H1 (cell line): ENCODE results near the gene MAPK8IP2. TPM values are rescaled to one million over a fixed set of nuclear protein-coding genes. Genes with fewer than 3 reads are reported as not detected.

Experiments used
- BACH1 ChIP-seq: IDR thresholded peaks from 2 replicates; pipeline ENCODE4 v1.6.1; 2012; ENCODE audit warnings: low read length, improper control_type of control experiment
- BRCA1 ChIP-seq: IDR thresholded peaks from 2 replicates; pipeline ENCODE4 v1.6.1; 2012; ENCODE audit warnings: low read depth, low read length, improper control_type of control experiment
- CEBPB ChIP-seq: IDR thresholded peaks from 2 replicates; pipeline ENCODE4 v1.6.1; 2012; ENCODE audit warnings: low read depth, low read length
- MAFK ChIP-seq: IDR thresholded peaks from 2 replicates; pipeline ENCODE4 v1.6.1; 2012; ENCODE audit warnings: low read depth, mild to moderate bottlenecking, improper control_type of control experiment, low read length
- RAD21 ChIP-seq, 2 experiments: IDR thresholded peaks in 1 of 2; conservative IDR thresholded peaks in 1 of 2; 2 replicates each; pipeline ENCODE4 v1.6.1; 2011; ENCODE audit warnings: low read depth in 2 of 2, low read length in 2 of 2, improper control_type of control experiment in 1 of 2, inconsistent platforms in 1 of 2, mild to moderate bottlenecking in 1 of 2, moderate library complexity in 1 of 2
- polyA plus RNA-seq, 7 experiments: library from polyadenylated mRNA; depleted of rRNA in 3 of 7; stranded (reverse) in 5 of 7; unstranded in 2 of 7; fragments of >200 nt in 5 of 7; fragments of 200-250 nt in 2 of 7; gene quantifications; 1 replicate in 5 of 7; 2 replicates in 1 of 7; 4 replicates in 1 of 7; pipeline versions ENCODE4 v1.2.1 to v1.2.3, GENCODE V29; 2011 to 2013; ENCODE audit warnings: missing spikeins in 2 of 7, mixed read lengths in 2 of 7
- total RNA-seq: library from RNA; stranded (reverse); fragmentation: NEBNext Ultra II Directional; extraction: Animal tissue kit (Norgen Biotek cat#: 25700); gene quantifications from 2 replicates; pipeline ENCODE4 v1.2.1, GENCODE V29; 2021

The MAPK8IP2 gene
- total and polyA plus RNA-seq, 2 of the 8 experiments (the other 6 are each of a cell fraction or from before 2014, with no cell fraction given), result 1.5 to 5.5 TPM

DNA sequence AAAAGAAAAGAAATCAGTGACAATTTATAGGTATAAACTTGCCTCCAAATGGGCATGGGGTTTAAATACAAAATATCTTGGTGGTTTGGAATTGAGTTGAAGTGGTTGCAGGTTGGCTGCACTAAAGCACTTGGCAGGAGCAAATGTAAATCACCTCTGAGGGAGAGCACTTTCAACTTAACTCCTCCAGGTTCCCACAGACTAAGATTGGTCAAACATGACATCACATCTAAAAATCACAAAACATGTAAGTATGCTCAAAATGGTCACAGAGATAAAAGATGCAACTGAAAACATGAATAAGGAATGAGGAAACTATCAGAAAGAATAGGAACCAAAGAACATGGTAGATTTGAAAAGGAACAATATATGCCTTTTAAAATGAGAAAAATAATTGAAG is 59.7 kb downstream of the MAPK8IP2 start (continued):
- no peak for TF ChIP-seq RAD21 (IDR thresholded peaks at IDR 0.05 in 1 of 2, conservative IDR thresholded peaks at IDR 0.05 in 1 of 2; ENCODE audit: low read depth in 2 of 2, low read length in 2 of 2)
- TF ChIP-seq BRCA1, result no peak
- TF ChIP-seq CEBPB, result no peak
- TF ChIP-seq BACH1, result no peak
- TF ChIP-seq MAFK, result no peak

Other genes starting within 250 kb of the MAPK8IP2 start
- 68.4 and 71.5 TPM in 2 replicates for gene SBF1, start 125.8 kb upstream of the MAPK8IP2 start, total RNA-seq
- 29.1 and 53.7 TPM in 2 replicates for gene SBF1, start 125.8 kb upstream of the MAPK8IP2 start, polyA plus RNA-seq (2011; rRNA removed)
- gene ADM2, start 119.2 kb upstream of the MAPK8IP2 start, total RNA-seq, result 7.5 and 8.0 TPM in 2 replicates
- 3.3 and 6.8 TPM in 2 replicates for gene ADM2, start 119.2 kb upstream of the MAPK8IP2 start, polyA plus RNA-seq (2011; rRNA removed)
- gene MIOX, start 113.9 kb upstream of the MAPK8IP2 start, total RNA-seq, result 0.30 and 0.33 TPM in 2 replicates
- 0.32 and 0.57 TPM in 2 replicates for gene MIOX, start 113.9 kb upstream of the MAPK8IP2 start, polyA plus RNA-seq (2011; rRNA removed)
- gene LMF2, start 93.1 kb upstream of the MAPK8IP2 start, total RNA-seq, result 31.3 and 34.3 TPM in 2 replicates
- 62.9 and 80.4 TPM in 2 replicates for gene LMF2, start 93.1 kb upstream of the MAPK8IP2 start, polyA plus RNA-seq (2011; rRNA removed)
- 62.2 and 70.4 TPM in 2 replicates for gene NCAPH2, start 92.6 kb upstream of the MAPK8IP2 start, total RNA-seq
- gene NCAPH2, start 92.6 kb upstream of the MAPK8IP2 start, polyA plus RNA-seq (2011; rRNA removed), result 73.8 and 81.6 TPM in 2 replicates
- gene SCO2, start 75.2 kb upstream of the MAPK8IP2 start, total RNA-seq, result 2.2 TPM in 1 of 2 replicates, not detected in the other
- gene SCO2, start 75.2 kb upstream of the MAPK8IP2 start, polyA plus RNA-seq (2011; rRNA removed), result 2.0 and 2.5 TPM in 2 replicates
- gene TYMP, start 70.8 kb upstream of the MAPK8IP2 start, total RNA-seq, result 0.43 and 0.46 TPM in 2 replicates
- gene TYMP, start 70.8 kb upstream of the MAPK8IP2 start, polyA plus RNA-seq (2011; rRNA removed), result 0.48 and 0.83 TPM in 2 replicates
- not detected in 2 replicates for gene KLHDC7B, start 54.9 kb upstream of the MAPK8IP2 start, total RNA-seq
- not detected in 2 replicates for gene KLHDC7B, start 54.9 kb upstream of the MAPK8IP2 start, polyA plus RNA-seq (2011; rRNA removed)
- gene SYCE3, start 37.9 kb upstream of the MAPK8IP2 start, total RNA-seq, result not detected in 2 replicates
- gene SYCE3, start 37.9 kb upstream of the MAPK8IP2 start, polyA plus RNA-seq (2011; rRNA removed), result 1.9 and 2.9 TPM in 2 replicates
- gene CPT1B, start 22.4 kb upstream of the MAPK8IP2 start, total RNA-seq, result 33.1 and 36.2 TPM in 2 replicates
- gene CPT1B, start 22.4 kb upstream of the MAPK8IP2 start, polyA plus RNA-seq (2011; rRNA removed), result 34.2 and 47.7 TPM in 2 replicates
- 42.2 and 51.8 TPM in 2 replicates for gene CHKB, start 17.9 kb upstream of the MAPK8IP2 start, total RNA-seq
- gene CHKB, start 17.9 kb upstream of the MAPK8IP2 start, polyA plus RNA-seq (2011; rRNA removed), result 27.9 and 28.4 TPM in 2 replicates
- 7.7 and 9.8 TPM in 2 replicates for gene ARSA, start 27.4 kb downstream of the MAPK8IP2 start, total RNA-seq
- 10.1 and 14.3 TPM in 2 replicates for gene ARSA, start 27.4 kb downstream of the MAPK8IP2 start, polyA plus RNA-seq (2011; rRNA removed)
- gene SHANK3, start 72.0 kb downstream of the MAPK8IP2 start, total RNA-seq, result 6.0 and 6.3 TPM in 2 replicates
- 1.5 and 2.8 TPM in 2 replicates for gene SHANK3, start 72.0 kb downstream of the MAPK8IP2 start, polyA plus RNA-seq (2011; rRNA removed)
- gene ACR, start 137.4 kb downstream of the MAPK8IP2 start, total RNA-seq, result 0.56 TPM in 1 of 2 replicates, not detected in the other
- gene ACR, start 137.4 kb downstream of the MAPK8IP2 start, polyA plus RNA-seq (2011; rRNA removed), result 0.05 TPM in 1 of 2 replicates, not detected in the other
- gene RABL2B, start 182.8 kb downstream of the MAPK8IP2 start, total RNA-seq, result 16.2 and 17.1 TPM in 2 replicates
- gene RABL2B, start 182.8 kb downstream of the MAPK8IP2 start, polyA plus RNA-seq (2011; rRNA removed), result 26.5 and 26.9 TPM in 2 replicates